ENCODE measurements around the gene NUDT10. TPM values are rescaled to one million over a fixed set of nuclear protein-coding genes. Genes with fewer than 3 reads are reported as not detected.
"Not testable (repeated sequence)": the region's sequence is repeated elsewhere in the genome, so short reads cannot be mapped to it uniquely, and the experiment has no call there.

NUDT10 gene
- total RNA-seq = 4.5 and 5.8 TPM in 2 replicates

GRCh38 chrX:51332188-51332942, at the start of gene NUDT10:
NUDT10 (plus strand) TSS chrX:51332822; CDS start chrX:51332966, 144 bp downstream.
- TF ChIP-seq, protein P1, sequence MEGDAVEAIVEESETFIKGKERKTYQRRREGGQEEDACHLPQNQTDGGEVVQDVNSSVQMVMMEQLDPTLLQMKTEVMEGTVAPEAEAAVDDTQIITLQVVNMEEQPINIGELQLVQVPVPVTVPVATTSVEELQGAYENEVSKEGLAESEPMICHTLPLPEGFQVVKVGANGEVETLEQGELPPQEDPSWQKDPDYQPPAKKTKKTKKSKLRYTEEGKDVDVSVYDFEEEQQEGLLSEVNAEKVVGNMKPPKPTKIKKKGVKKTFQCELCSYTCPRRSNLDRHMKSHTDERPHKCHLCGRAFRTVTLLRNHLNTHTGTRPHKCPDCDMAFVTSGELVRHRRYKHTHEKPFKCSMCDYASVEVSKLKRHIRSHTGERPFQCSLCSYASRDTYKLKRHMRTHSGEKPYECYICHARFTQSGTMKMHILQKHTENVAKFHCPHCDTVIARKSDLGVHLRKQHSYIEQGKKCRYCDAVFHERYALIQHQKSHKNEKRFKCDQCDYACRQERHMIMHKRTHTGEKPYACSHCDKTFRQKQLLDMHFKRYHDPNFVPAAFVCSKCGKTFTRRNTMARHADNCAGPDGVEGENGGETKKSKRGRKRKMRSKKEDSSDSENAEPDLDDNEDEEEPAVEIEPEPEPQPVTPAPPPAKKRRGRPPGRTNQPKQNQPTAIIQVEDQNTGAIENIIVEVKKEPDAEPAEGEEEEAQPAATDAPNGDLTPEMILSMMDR (IDR thresholded peaks at IDR 0.05; ENCODE audit: insufficient read depth, low read length, poor library complexity, severe bottlenecking) = no peak
- peak; percentile 1 for DNase-seq (ENCODE audit: low read depth)
- H3K27me3 ChIP-seq (ENCODE audit: control insufficient read depth, insufficient read depth, low read length) = peaks cover 2% of the 10 kb centered on the region
- no peaks in the 10 kb centered on the region for H3K36me3 ChIP-seq (ENCODE audit: control insufficient read depth, insufficient read depth, low read length)
- peak within 1 kb of the TSS; percentile 46 for H3K4me3 ChIP-seq (ENCODE audit: low read depth, low read length)

- H3K36me3 ChIP-seq (ENCODE audit: control insufficient read depth, insufficient read depth, low read length) = no peaks in the 10 kb centered on the region
- no peak overlapping the region for H3K4me3 ChIP-seq (ENCODE audit: low read depth, low read length)
- DNase-seq (ENCODE audit: low read depth) = no peak
- TF ChIP-seq, protein P1 (IDR thresholded peaks at IDR 0.05; ENCODE audit: insufficient read depth, low read length, poor library complexity, severe bottlenecking) = no peak
- no peaks in the 10 kb centered on the region for H3K27me3 ChIP-seq (ENCODE audit: control insufficient read depth, insufficient read depth, low read length)
Observed at GRCh38 chrX:51292421-51292820, 40.2 kb upstream of the NUDT10 start.

GRCh38 chrX:51296138-51296537, 36.5 kb upstream of the NUDT10 start:
- Histone ChIP-seq H3K36me3 (ENCODE audit: control insufficient read depth, insufficient read depth, low read length) (no peaks in the 10 kb centered on the region), H3K4me3 (ENCODE audit: low read depth, low read length) (no peak overlapping the region), H3K27me3 (ENCODE audit: control insufficient read depth, insufficient read depth, low read length) (no peaks in the 10 kb centered on the region)
- no peak for DNase-seq (ENCODE audit: low read depth)
- TF ChIP-seq, protein P1 (IDR thresholded peaks at IDR 0.05; ENCODE audit: insufficient read depth, low read length, poor library complexity, severe bottlenecking) = no peak

GRCh38 chrX:51316271-51316670, 16.4 kb upstream of the NUDT10 start:
- no peak for DNase-seq (ENCODE audit: low read depth)
- no peaks in the 10 kb centered on the region for H3K27me3 ChIP-seq (ENCODE audit: control insufficient read depth, insufficient read depth, low read length)
- TF ChIP-seq, protein P1 (IDR thresholded peaks at IDR 0.05; ENCODE audit: insufficient read depth, low read length, poor library complexity, severe bottlenecking) = no peak
- H3K36me3 ChIP-seq (ENCODE audit: control insufficient read depth, insufficient read depth, low read length) = no peaks in the 10 kb centered on the region
- no peak overlapping the region for H3K4me3 ChIP-seq (ENCODE audit: low read depth, low read length)

- H3K36me3 ChIP-seq (ENCODE audit: control insufficient read depth, insufficient read depth, low read length); DNase-seq (ENCODE audit: low read depth); H3K27me3 ChIP-seq (ENCODE audit: control insufficient read depth, insufficient read depth, low read length): not testable (repeated sequence)
- peak overlapping the region; percentile 46 for H3K4me3 ChIP-seq (ENCODE audit: low read depth, low read length)
Observed at GRCh38 chrX:51332943-51333785, 542 bp downstream of the NUDT10 start.

DNA sequence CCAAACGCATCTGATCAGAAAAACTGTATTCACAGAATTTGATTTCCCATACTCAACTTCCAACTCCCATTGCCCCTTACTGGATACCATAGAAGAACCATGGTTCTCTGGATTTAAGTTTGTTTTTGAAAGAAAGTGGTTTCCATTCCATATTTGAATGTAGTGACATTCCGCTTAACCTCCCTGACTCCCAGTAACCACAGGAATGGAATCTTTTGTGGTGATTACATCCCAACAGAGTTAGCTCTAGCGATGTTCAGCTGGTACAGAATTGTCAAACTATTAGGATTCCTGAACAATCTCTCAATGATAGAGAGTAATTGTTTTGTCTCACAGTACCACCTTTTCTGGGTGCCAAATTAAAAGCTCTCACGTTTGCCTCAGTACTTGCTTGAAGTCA, 1.7 kb downstream of the NUDT10 start:
- H3K4me3 ChIP-seq (ENCODE audit: low read depth, low read length) = no peak overlapping the region
- no peak for DNase-seq (ENCODE audit: low read depth)

More for the DNA sequence above, 1.7 kb downstream of the NUDT10 start:
- Histone ChIP-seq H3K36me3 (ENCODE audit: control insufficient read depth, insufficient read depth, low read length) (no peaks in the 10 kb centered on the region), H3K27me3 (ENCODE audit: control insufficient read depth, insufficient read depth, low read length) (peaks cover 2% of the 10 kb centered on the region)
- TF ChIP-seq, protein P1 (IDR thresholded peaks at IDR 0.05; ENCODE audit: insufficient read depth, low read length, poor library complexity, severe bottlenecking) = no peak
